Measurements from ENCODE around the gene NR1D1.
A peak's percentile ranks its signal among the peaks of the same experiment; 100 is the strongest.

The NR1D1 gene

DNA sequence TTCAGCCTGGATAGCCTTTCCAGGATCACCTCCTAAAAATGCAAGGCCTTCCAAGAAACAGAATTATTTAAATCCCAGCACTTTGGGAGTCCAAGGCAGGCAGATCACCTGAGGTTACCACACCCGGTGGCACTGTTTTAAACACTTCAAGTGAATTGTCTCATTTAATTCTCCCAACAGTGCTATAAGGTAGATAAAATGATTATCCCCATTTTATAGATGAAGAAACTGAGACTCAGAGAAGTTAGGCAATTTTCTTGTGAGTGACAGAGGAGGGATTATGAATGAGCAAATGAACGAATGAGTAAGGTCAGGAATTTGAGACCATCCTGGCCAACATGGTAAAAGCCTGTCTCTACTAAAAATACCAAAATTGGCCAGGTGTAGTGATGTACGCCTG is 20.8 kb downstream of the NR1D1 start:
- H3K4me3 ChIP-seq (ENCODE audit: low read depth, low read length) = no peak overlapping the region
- no peak for TF ChIP-seq POLR2A (IDR thresholded peaks at IDR 0.05; ENCODE audit: extremely low read depth, insufficient read length)
- no peak for TF ChIP-seq CTCF (IDR thresholded peaks at IDR 0.05; ENCODE audit: low read depth, low read length)
- TF ChIP-seq, protein P1, sequence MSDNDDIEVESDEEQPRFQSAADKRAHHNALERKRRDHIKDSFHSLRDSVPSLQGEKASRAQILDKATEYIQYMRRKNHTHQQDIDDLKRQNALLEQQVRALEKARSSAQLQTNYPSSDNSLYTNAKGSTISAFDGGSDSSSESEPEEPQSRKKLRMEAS (IDR thresholded peaks at IDR 0.05; ENCODE audit: low read depth, low read length) = no peak
- no peak for TF ChIP-seq MYC (IDR thresholded peaks at IDR 0.05; ENCODE audit: low read depth, low read length)
- no peak for DNase-seq (ENCODE audit: low read depth)

DNA sequence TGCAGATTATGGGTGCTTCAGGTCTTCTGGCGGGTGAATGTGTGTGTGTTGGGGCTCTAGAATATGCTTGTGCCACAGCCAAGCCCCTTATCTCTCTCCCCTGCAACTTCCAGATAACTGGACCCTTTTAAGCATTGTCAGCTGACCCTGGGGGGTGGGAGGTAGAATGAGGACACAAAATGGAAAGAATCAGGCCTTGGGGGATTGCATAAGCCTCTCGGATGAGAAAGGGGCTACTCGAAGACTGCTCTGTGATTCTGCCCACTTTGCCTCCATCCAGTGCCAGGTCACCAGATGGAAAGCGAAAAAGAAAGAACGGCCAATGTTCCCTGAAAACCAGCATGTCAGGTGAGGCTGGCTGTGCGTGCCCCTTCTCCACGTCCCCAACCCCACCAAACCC is 23.8 kb downstream of the NR1D1 start:
- DNase-seq (ENCODE audit: low read depth) = no peak
- no peak for TF ChIP-seq CTCF (IDR thresholded peaks at IDR 0.05; ENCODE audit: low read depth, low read length)
- TF ChIP-seq, protein P1 (IDR thresholded peaks at IDR 0.05; ENCODE audit: low read depth, low read length) = no peak
- TF ChIP-seq MYC (IDR thresholded peaks at IDR 0.05; ENCODE audit: low read depth, low read length) = no peak
- no peak for TF ChIP-seq POLR2A (IDR thresholded peaks at IDR 0.05; ENCODE audit: extremely low read depth, insufficient read length)
- H3K4me3 ChIP-seq (ENCODE audit: low read depth, low read length) = no peak overlapping the region

DNA sequence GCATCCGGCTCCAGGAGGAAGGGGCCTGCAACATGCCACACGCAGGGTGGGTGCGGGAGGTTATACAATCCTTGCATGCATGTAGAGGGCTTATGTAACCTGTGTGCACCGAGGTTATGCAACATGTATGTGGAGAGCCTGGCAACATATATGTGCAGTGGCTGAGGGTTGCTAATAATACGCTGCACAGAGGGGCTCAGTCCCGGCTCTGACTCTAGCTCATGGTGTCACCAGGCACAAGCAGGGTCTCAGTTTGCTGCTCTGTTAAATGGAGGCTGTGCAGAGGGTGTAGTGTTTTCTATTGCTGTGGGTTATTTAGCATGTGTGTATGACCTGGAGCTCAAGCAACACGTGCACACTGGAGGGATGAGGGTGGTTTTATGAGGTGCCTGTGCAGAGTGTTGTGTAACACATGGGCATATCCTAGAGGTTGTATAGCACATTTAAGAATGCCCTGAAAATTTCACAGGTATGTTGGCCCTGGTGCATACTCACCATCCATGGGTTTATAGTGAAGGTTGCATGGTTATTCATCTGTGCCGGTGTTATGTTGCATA is 24.4 kb downstream of the NR1D1 start:
- DNase-seq (ENCODE audit: low read depth) = peak; percentile 52

DNA sequence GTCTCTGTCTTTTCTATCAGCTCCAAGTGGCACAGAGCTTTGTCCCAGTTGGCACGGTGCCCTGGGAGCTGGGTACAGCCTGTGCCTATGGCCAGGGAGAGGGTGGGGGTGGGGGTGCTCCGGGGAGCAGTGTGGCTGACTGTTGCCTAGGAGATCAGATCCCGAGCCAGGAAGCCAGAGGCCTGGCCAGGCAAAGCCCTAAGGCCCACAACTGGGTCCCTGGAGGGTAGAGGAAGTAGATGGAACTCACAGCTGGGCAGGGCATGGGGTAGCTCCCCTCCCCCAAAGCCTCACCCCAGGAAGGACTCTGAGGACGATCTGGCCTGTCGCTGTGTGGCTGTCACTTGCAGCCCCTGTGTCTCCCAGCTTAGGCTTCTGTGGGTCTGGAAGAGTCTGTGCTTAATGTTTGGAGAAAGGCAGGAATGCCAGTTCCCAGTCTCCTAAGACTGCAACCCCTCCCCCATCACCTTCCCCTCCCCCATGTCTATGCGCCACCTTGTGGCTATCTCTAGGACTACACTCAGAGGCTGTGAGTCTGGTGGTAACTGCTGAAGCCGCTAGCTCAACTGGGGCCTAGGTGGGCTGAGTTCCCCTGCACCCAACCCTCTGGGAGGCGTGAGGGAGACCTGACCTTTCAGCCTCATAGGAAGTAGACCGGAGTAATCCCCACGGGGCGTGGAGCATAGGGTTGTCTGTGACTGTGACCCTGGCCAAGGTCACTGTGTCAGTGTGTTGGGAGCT is 25.0 kb downstream of the NR1D1 start:
- DNase-seq (ENCODE audit: low read depth) = peak; percentile 89
- TF ChIP-seq, protein P1 (IDR thresholded peaks at IDR 0.05; ENCODE audit: low read depth, low read length) = no peak
- TF ChIP-seq CTCF (IDR thresholded peaks at IDR 0.05; ENCODE audit: low read depth, low read length) (peak; percentile 93), MYC (IDR thresholded peaks at IDR 0.05; ENCODE audit: low read depth, low read length) (no peak; the same call in 1 of the 2 replicates), POLR2A (IDR thresholded peaks at IDR 0.05; ENCODE audit: extremely low read depth, insufficient read length) (no peak)
- H3K4me3 ChIP-seq (ENCODE audit: low read depth, low read length) = no peak overlapping the region

More for the DNA sequence above, 24.4 kb downstream of the NR1D1 start:
- TF ChIP-seq, protein P1 (IDR thresholded peaks at IDR 0.05; ENCODE audit: low read depth, low read length) = peak; percentile 81
- TF ChIP-seq MYC (IDR thresholded peaks at IDR 0.05; ENCODE audit: low read depth, low read length) (no peak), POLR2A (IDR thresholded peaks at IDR 0.05; ENCODE audit: extremely low read depth, insufficient read length) (no peak), CTCF (IDR thresholded peaks at IDR 0.05; ENCODE audit: low read depth, low read length) (no peak)
- H3K4me3 ChIP-seq (ENCODE audit: low read depth, low read length) = no peak overlapping the region

GRCh38 chr17:40074871-40075200 is 25.6 kb downstream of the NR1D1 start:
- TF ChIP-seq CTCF (IDR thresholded peaks at IDR 0.05; ENCODE audit: low read depth, low read length) (no peak), MYC (IDR thresholded peaks at IDR 0.05; ENCODE audit: low read depth, low read length) (no peak), POLR2A (IDR thresholded peaks at IDR 0.05; ENCODE audit: extremely low read depth, insufficient read length) (no peak)
- TF ChIP-seq, protein P1 (IDR thresholded peaks at IDR 0.05; ENCODE audit: low read depth, low read length) = no peak
- H3K4me3 ChIP-seq (ENCODE audit: low read depth, low read length) = no peak overlapping the region
- no peak for DNase-seq (ENCODE audit: low read depth)

Data from NB4 (cell line).